Testis (tissue), 3 donors: ENCODE data around the gene SEC16B. TPM values are rescaled to one million over a fixed set of nuclear protein-coding genes. Genes with fewer than 3 reads are reported as not detected.

Experiments
- DNase-seq: peaks from one replicate; pipeline ENCODE4 v3.0.0-alpha.2; 2019
- H3K27ac ChIP-seq, 2 donors: fragments of 200-600 bp; sonication (generic); one replicate each; pipeline ENCODE4 v1.5.1; 2019
- H3K27me3 ChIP-seq: fragments of 200-600 bp; sonication (generic); one replicate; pipeline ENCODE4 v1.5.1; 2019
- H3K36me3 ChIP-seq: fragments of 200-600 bp; sonication (generic); one replicate; pipeline ENCODE4 v1.5.1; 2017; ENCODE audit warnings: low read depth; ENCODE audit errors: missing control alignments
- H3K4me1 ChIP-seq: fragments of 200-600 bp; sonication (generic); one replicate; pipeline ENCODE4 v1.5.1; 2019
- H3K4me3 ChIP-seq, 2 donors: fragments of 200-600 bp; sonication (generic); one replicate each; pipeline ENCODE4 v1.5.1; 2017 to 2019
- H3K9me3 ChIP-seq: fragments of 200-600 bp; sonication (generic); one replicate; pipeline ENCODE4 v1.5.1; 2017
- CTCF ChIP-seq, 3 experiments: fragments of 450-650 bp in 2 of 3; fragments of 200-600 bp in 1 of 3; sonication (generic) in 1 of 3; IDR thresholded peaks; one replicate each; pipeline ENCODE4 v1.5.1; 2016 to 2019; ENCODE audit warnings: antibody characterized with exemption in 3 of 3, mild to moderate bottlenecking in 2 of 3, moderate library complexity in 1 of 3
- POLR2A ChIP-seq: fragments of 450-650 bp; IDR thresholded peaks from one replicate; pipeline ENCODE4 v1.6.1; 2017; ENCODE audit warnings: antibody characterized with exemption, mild to moderate bottlenecking, moderate library complexity
- WGBS, 2 donors: methylation state at CpG; one replicate each; pipeline ENCODE4 v1.1.5; 2018; 5-methylcytosine and 5-hydroxymethylcytosine counted together
- intact Hi-C: fragments of 100-400 bp; cut with DNase I; formaldehyde crosslinking; loops from one replicate; pipeline ENCODE4 v1.15.1; 2023; ENCODE audit warnings: low total_unique reads
- polyA plus RNA-seq: library from polyadenylated mRNA; stranded (reverse); fragments of 350-450 nt; fragmentation: Illumina TruSeq; extraction: RNeasy Lipid Tissue Mini Kit (QIAGEN cat#74804); gene quantifications from one replicate; pipeline ENCODE4 v1.2.3, GENCODE V29; 2014; ENCODE audit warnings: low read depth, low replicate concordance; ENCODE audit not compliant: insufficient read depth
- total RNA-seq, 2 donors: library from RNA; depleted of rRNA; stranded (reverse); fragments of >200 nt; gene quantifications; one replicate each; pipeline ENCODE4 v1.2.3, GENCODE V29; 2016

SEC16B gene
- total and polyA plus RNA-seq, 3 donors from 2014 or later = 4.3 to 5.9 (median 4.8) TPM

GRCh38 chr1:177937174-177937770, 32.6 kb downstream of the SEC16B start:
- Histone ChIP-seq H3K27me3 (no peaks in the 10 kb centered on the region), H3K27ac (no peak overlapping the region), H3K36me3 (no peaks in the 10 kb centered on the region), H3K9me3 (no peaks in the 10 kb centered on the region), H3K4me3 (no peak overlapping the region), H3K4me1 (no peaks in the 10 kb centered on the region)
- TF ChIP-seq CTCF (IDR thresholded peaks at IDR 0.05) (no peak), POLR2A (no peak)
- DNase-seq = no peak
- intact Hi-C loops = no loop called here
- 89 to 93% methylated on average over 9 of the region's 9 CpGs for WGBS, 2 donors

GRCh38 chr1:177935638-177936415, 34.0 kb downstream of the SEC16B start:
- no peaks in the 10 kb centered on the region for H3K4me1 ChIP-seq
- DNase-seq = no peak
- no peak for TF ChIP-seq POLR2A
- TF ChIP-seq CTCF (IDR thresholded peaks at IDR 0.05) = no peak
- no peaks in the 10 kb centered on the region for H3K9me3 ChIP-seq
- no peaks in the 10 kb centered on the region for H3K36me3 ChIP-seq
- 87 to 94% methylated on average over 8 of the region's 8 CpGs for WGBS, 2 donors
- intact Hi-C loops = no loop called here
- no peaks in the 10 kb centered on the region for H3K27me3 ChIP-seq
- no peak overlapping the region for H3K27ac ChIP-seq
- H3K4me3 ChIP-seq = no peak overlapping the region

GRCh38 chr1:177934927-177935326, 34.9 kb downstream of the SEC16B start:
- TF ChIP-seq POLR2A (no peak), CTCF (IDR thresholded peaks at IDR 0.05) (no peak)
- no peaks in the 10 kb centered on the region for H3K27me3 ChIP-seq
- H3K9me3 ChIP-seq = no peaks in the 10 kb centered on the region
- no peaks in the 10 kb centered on the region for H3K4me1 ChIP-seq
- H3K4me3 ChIP-seq = no peak overlapping the region
- no peak overlapping the region for H3K27ac ChIP-seq
- H3K36me3 ChIP-seq = no peaks in the 10 kb centered on the region
- WGBS, 2 donors = 89 to 93% methylated on average over 3 of the region's 3 CpGs
- DNase-seq = no peak
- intact Hi-C loops = no loop called here

- Histone ChIP-seq H3K4me3 (no peak overlapping the region), H3K27me3 (no peaks in the 10 kb centered on the region), H3K36me3 (no peaks in the 10 kb centered on the region), H3K9me3 (no peaks in the 10 kb centered on the region), H3K4me1 (no peaks in the 10 kb centered on the region), H3K27ac (no peak overlapping the region)
- WGBS, 2 donors = 93 to 96% methylated on average over 3 of the region's 3 CpGs
- intact Hi-C loops = no loop called here
- TF ChIP-seq POLR2A (no peak), CTCF (IDR thresholded peaks at IDR 0.05) (no peak)
- no peak for DNase-seq
These were observed 35.4 kb downstream of the SEC16B start for GRCh38 chr1:177934461-177934860.

GRCh38 chr1:177933881-177934280, 36.0 kb downstream of the SEC16B start:
- H3K36me3 ChIP-seq = no peaks in the 10 kb centered on the region
- intact Hi-C loops = no loop called here
- no peaks in the 10 kb centered on the region for H3K4me1 ChIP-seq
- H3K27ac ChIP-seq = no peak overlapping the region
- H3K27me3 ChIP-seq = no peaks in the 10 kb centered on the region
- H3K9me3 ChIP-seq = no peaks in the 10 kb centered on the region
- no peak for DNase-seq
- TF ChIP-seq CTCF (IDR thresholded peaks at IDR 0.05) (no peak), POLR2A (no peak)
- no peak overlapping the region for H3K4me3 ChIP-seq
- WGBS, 2 donors = 93 to 94% methylated on average over 1 of the region's 1 CpG
